GM12873 (cell line): ENCODE data around the gene SLC9A3.

Experiments
- TF ChIP-seq, protein P1 (sequence below): IDR thresholded peaks from 2 replicates; pipeline ENCODE4 v1.5.1; 2012; ENCODE audit warnings: low read depth, mild to moderate bottlenecking, moderate library complexity, low read length, control low read depth; ENCODE audit not compliant: insufficient read depth; ENCODE audit errors: missing control alignments

SLC9A3 gene

DNA sequence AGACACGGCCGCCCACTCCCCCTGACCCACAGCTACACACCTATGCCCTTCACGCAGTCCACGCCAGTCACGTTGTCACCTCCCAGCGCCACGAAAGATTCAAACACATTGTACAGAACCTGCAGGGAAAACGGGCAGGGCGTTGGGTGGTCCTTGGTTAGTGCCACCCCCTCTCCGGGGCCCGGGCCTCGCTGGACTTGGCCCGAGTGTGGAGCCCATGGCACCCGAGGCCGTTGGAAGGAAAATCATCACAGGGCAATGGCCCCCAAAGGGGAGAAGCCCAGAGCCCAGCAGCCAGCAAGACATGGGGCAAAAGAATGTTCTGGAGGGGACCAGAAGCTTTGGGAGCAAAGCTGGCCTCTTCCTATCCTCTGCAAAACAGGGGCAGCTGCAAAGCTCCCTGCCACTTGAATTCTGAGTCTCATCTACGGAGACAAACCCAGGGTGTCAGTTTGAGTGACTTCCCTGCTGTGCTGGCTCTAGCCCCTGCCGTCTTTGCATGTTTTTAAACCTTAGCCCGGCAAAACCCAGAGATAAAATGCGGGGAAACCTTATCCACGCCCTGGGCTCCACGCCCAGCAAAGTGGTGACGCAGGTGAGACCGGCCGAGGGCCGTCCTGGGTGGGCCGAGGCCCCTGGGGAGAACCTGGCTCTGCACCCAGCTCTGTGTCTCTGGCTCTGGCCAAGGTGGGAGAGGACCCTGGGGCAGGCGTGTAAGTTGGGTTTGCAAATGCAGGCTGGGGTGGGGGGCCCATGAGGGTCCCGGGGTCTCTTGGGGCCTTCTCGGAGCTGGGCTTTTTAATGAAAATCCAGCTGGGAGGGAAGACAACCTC is 38.9 kb downstream of the SLC9A3 start:
- TF ChIP-seq, protein P1, sequence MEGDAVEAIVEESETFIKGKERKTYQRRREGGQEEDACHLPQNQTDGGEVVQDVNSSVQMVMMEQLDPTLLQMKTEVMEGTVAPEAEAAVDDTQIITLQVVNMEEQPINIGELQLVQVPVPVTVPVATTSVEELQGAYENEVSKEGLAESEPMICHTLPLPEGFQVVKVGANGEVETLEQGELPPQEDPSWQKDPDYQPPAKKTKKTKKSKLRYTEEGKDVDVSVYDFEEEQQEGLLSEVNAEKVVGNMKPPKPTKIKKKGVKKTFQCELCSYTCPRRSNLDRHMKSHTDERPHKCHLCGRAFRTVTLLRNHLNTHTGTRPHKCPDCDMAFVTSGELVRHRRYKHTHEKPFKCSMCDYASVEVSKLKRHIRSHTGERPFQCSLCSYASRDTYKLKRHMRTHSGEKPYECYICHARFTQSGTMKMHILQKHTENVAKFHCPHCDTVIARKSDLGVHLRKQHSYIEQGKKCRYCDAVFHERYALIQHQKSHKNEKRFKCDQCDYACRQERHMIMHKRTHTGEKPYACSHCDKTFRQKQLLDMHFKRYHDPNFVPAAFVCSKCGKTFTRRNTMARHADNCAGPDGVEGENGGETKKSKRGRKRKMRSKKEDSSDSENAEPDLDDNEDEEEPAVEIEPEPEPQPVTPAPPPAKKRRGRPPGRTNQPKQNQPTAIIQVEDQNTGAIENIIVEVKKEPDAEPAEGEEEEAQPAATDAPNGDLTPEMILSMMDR: no peak

DNA sequence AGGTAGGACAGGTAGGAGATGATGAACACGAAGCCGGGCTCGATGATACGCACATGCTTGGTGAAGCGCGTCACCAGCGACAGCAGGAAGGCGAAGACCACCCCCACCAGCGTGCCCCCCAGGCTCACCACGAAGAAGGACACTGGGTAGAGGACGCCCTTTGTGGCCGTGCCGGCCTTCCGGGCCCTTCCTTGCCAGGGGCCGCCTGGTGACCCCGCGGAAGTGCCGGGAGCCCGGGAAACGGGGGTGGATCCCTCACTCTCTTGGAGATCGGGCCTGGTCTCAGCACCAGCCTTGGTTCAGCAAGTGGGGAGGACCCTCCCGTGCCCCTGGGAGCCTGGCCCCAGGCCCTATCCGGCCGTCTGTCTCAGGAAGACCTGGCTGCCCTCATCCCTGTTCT is 39.7 kb downstream of the SLC9A3 start:
- TF ChIP-seq, protein P1: no peak

DNA sequence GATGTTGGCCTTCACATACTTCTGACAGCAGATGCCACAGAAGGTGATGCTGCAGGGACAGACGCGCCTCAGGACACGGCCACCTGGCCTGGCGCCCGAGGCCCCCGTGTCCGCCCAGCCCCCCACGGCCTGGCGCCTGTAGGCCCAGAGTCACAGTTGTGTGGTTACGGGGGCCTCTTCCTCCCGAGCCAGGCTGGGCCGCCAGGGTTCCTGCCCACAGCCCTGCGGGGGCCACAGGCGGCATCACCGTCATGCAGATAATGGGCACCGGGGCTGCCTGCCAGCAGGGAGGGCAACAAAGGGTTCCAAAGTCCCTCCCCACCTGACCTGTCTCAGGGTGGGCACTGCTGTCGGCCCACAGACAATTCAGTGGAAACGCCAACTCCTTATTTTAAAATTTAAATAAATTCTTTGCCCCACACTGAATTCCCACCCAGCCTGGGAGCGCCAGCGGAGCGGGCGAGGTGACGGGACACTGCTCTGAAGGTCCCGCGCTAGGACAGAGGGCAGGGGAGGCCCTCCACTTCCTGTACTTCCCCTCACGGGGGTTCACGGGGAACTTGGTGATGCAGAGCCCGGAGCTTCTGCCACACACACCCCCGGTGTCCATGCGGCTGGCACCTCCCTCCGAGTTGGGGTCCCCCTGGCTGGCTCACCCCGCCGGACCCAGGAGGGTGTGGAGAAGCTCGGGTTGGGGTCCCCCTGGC is 40.7 kb downstream of the SLC9A3 start:
- TF ChIP-seq, protein P1: no peak

DNA sequence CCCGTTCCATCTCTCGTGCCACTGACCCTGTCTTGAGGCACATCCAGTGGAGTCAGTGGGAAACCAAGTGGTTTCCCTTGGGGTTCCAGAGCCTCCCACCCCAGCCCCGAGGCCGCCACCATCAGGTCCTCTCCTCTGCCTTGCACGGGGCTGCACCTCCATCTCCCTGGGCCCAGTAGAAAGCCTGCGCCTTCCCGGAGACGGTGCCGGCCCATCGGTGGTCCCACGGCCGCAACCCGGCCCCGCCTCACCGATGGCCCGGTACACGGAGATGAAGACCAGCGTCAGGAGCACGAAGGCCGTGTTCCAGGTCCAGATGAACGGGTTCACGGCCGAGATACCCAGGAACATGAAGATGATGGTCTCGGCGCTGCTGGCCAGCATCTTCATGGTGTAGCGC is 41.2 kb downstream of the SLC9A3 start:
- TF ChIP-seq, protein P1: no peak

DNA sequence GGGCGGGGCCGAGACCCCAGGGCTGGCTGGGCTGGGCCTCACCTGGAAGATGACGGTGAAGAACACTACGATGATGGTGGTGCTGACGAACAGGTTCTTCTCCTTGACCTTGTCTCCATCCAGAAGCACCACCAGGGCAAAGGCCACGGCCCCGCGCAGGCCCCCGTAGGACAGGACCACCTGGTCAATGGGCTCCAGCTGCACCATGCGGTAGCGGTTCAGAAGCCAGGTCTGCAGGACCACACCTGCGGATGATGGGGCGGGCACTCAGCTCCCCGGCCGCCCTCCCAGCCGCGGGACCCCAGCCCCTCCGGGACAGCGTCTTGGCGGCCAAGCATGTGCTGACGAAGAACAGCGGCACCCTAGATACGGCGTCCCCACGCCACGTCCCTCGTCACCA is 41.7 kb downstream of the SLC9A3 start:
- TF ChIP-seq, protein P1: no peak

DNA sequence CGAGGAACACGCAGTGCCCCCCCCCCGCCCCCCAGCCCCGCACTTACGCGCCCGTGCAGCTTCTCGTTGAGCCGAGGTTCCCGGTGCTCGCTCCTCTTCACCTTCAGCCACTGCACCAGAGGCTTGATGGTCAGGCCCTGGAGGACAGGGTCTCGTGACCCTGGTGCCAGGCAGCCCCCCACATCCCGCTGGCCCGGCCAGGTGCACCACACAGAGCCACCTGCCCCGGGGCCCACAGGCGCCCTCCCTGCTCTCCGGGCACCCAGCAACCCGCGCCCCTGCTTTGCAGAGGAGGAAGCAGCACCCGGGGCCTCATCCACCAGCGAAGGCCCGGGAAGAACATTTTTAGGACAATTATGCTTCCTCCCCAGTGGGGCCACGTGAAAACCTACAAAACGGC is 42.2 kb downstream of the SLC9A3 start:
- TF ChIP-seq, protein P1: no peak

DNA sequence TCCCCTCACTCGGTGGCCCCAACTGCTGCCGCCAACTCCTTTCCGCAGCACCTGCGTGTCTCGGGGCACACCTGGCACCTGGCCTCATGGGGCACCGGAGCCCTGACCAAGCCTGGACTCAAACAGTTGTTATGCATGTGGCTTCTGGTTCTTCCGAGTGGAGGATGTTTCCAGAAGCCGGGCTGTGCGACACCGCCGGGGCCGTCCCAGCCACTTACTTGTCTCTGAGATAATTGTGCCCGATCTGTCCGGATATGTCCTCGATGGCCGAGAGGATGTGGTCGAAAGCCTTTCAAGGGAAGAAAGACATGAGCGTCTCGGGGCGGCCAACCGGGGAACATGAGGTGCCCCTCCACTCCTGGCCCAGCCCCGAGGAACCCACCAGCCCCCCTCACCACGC is 42.9 kb downstream of the SLC9A3 start:
- TF ChIP-seq, protein P1: no peak
